ENCODE results near the gene VSIR.

Gene VSIR

DNA sequence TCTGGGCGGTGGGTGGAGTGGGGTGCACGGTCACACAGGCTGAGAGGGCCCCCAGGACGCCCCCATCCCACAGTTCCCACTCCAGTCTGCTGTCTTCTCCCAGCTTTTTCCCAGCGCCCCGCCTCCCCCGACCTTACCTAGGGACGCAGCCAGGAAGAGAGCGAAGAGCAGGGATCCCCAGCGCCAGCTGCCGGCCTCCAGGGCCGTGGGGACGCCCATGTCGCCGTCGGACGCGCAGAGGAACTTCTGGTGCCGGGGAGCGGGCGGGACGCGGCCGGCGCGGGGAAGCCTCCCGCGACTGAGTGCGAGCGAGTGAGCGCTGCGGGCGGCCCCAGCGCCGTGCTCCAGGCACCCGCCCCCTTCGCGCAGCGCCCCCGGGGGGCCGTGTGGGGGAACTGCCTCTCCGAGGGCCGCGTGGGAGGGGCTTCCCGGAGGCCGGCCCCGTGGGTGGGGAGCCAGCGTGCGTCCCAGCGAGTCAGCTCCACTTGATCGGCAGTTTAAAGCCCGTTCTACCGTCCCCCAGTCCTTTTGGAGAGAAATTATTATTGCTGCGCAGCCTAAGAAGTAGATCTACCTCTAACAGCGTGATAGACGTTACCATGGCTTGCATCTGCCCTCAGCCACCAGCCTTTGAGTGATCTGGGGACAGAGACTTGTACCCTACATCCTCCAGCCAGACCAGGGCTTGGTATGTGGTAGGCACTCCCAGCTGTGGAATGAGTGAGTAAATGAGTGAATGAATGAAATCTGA lies at the start of gene VSIR:
Gene VSIR, minus strand, starts transcription at position 300 of the 751 bp plus-strand sequence. Its CDS starts 81 bp downstream, at position 219.
- DNase-seq (ENCODE audit: low read depth), result peak; percentile 82

DNA sequence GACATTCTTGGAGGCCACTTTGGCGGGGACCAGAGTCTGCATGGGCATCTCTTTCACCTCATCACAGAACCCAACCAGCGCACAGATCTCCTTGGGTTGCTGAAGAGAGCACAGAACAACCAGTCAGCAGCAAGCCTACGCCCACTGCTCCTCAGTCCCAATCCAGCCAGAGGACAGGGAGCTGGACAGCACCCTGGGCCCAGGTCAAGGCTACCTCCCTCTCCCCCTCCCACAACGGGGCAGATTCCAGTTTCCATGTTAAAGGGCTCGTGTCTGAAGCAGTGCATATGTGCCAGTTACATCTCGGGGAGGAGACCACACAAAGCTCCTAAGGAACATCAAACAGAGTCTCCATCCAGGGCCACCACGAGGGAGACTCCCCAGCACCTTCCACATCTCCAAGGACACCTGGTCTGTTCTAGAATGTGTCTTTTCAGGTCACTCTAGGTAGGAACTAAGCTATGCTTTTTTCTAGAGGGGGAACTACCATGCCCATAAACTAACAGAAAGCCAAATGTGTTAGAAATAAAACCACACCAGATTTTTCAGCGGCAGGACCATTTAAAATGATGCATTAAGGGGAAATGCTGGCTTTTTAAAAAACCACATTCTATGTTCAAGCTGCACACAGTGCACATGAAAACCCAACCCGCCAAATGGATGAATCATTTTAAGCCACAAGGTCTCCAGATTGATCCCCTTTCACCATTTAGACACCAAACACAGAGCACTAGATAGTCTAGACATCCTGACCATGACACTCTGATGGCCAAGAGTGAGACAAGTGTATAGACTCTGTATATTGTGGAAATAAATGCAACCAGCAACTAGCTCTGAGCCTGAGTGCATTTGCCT lies 48.8 kb upstream of the VSIR start:
- peak; percentile 55 for DNase-seq (ENCODE audit: low read depth)

DNA sequence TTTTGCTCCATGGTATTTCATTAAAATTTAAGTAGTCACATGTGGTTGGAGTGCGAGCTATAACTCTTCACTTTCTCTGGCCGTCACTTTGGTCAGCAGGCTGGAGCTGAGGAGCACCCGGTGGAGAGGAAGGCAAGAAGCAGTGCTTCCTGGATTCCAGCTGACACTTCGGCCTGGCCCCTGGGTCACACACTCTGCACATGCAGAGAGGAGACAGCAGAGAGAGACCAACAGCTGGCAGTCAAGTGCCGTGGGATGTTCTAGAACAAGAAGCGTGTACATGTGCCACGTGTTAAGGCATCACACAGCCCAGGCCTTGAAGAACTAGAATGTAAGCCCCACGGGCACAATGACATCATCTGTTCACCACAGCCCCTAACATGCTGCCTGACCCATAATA lies 47.6 kb upstream of the VSIR start:
- no peak for DNase-seq (ENCODE audit: low read depth)

- DNase-seq (ENCODE audit: low read depth), result no peak
Measured at GRCh38 chr10:71819985-71820384, 46.7 kb upstream of the VSIR start.

GRCh38 chr10:71819441-71819861 lies 46.1 kb upstream of the VSIR start:
- no peak for DNase-seq (ENCODE audit: low read depth)

GRCh38 chr10:71818674-71819260 lies 45.4 kb upstream of the VSIR start:
- no peak for DNase-seq (ENCODE audit: low read depth)

- DNase-seq (ENCODE audit: low read depth), result no peak
Measured at GRCh38 chr10:71817831-71818655, 44.7 kb upstream of the VSIR start.

- no peak for DNase-seq (ENCODE audit: low read depth)
Measured at GRCh38 chr10:71816936-71817618, 43.8 kb upstream of the VSIR start.

DNA sequence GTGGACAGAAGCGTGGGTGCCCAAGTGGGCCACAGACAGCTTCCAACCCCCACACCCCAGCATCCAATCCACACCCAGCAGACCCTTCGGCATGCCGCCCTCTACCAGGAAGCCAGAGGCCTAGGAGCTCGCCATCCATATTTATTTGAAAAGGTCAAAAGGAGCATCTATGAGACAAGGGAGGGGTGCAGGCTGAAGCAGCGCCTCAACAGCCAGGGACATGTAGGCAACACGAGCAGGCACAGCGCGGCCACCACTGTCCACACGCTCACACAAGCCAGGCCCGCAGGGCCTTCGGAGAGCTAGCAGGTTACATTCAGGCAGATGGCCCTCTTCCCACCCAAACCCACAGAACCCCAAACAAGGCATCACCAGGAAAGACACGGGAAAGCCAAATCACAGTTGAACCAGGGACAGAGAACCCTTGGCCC lies 43.1 kb upstream of the VSIR start:
- no peak for DNase-seq (ENCODE audit: low read depth)

- DNase-seq (ENCODE audit: low read depth), result no peak
Measured at GRCh38 chr10:71815515-71816130, 42.3 kb upstream of the VSIR start.

- DNase-seq (ENCODE audit: low read depth), result no peak
Measured at GRCh38 chr10:71814922-71815411, 41.6 kb upstream of the VSIR start.

- no peak for DNase-seq (ENCODE audit: low read depth)
Measured at GRCh38 chr10:71812913-71813590, 39.7 kb upstream of the VSIR start.

DNA sequence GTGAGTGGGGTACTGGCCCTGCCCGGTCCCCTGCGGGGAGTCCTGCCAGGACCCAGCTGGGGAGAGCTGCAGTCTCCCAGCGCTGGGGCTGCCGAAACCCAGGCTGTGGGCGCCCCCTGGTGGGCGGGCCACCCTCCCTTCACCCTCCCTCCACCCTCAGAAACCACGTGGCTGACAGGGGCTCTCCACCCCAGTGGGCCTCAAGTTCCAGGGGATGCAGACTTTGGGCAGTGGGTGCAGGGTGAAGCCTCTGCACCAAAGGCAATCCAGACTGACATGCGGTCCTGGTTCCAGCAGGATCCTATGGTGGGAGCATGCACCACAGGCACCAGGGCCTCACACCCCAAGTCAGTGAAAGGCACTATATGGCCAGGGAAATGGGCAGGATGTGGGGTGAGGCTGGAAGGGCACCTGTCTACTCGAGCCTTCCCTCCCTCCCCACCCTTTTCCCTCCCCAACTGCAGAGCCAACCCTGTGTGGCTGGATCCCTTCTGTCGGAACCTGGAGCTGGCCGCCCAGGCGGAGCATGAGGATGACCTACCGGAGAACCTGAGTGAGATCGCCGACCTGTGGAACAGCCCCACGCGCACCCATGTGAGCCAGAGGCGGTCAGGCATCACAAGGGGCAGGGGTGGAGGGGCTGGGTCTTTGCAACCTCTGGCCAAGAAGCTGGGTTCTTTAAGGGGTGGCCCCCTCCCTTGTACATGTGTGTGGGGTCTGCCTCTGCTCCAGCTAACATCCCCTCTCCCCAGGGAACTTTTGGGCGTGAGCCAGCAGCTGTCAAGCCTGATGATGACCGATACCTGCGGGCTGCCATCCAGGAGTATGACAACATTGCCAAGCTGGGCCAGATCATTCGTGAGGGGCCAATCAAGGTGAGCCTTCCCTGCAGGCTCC lies 38.9 kb upstream of the VSIR start:
- DNase-seq (ENCODE audit: low read depth), result peak; percentile 61

- no peak for DNase-seq (ENCODE audit: low read depth)
Measured at GRCh38 chr10:71811351-71811750, 38.0 kb upstream of the VSIR start.

DNA sequence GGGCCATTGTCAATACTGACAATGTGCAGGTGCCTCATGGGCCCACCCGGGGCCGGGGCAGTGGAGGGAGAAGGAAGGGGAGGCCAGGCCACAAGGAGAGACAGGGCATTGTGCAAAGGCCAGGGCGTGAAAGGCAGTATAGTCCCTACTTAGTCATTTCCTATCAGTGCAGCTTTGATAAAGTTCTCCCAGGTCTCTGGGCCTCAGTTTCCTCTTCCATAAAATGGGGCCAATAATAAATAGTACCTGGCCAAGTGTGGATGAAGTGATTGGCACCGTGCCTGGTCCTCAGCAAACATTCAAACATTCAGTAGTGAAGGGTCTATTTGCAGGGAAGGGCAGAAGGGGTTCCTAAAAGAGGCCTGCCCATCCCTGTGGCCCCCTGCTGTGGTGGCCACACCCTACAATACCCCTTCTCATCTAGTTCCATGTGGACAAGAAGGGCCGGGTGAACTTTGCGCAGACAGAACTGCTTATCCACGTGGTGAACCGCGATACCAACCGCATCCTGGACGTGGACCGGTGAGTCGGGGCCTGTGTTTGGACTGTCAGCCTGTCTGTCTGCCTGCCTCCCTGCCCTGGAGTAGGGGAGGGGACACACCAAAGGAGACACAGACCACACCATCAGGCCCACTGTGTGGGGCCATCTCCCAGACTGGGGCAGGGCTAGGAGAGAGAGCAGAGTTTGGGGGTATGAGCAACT lies 36.9 kb upstream of the VSIR start:
- DNase-seq (ENCODE audit: low read depth), result no peak

GRCh38 chr10:71809628-71810027 lies 36.3 kb upstream of the VSIR start:
- DNase-seq (ENCODE audit: low read depth), result no peak

GRCh38 chr10:71807557-71808510 lies 34.5 kb upstream of the VSIR start:
- no peak for DNase-seq (ENCODE audit: low read depth)

Data from EH (cell line).